GM10266 (cell line): ENCODE data around the gene KAT8.

Experiments used
- DNase-seq: peaks from one replicate; pipeline ENCODE4 v3.0.0; 2012; ENCODE audit errors: extremely low spot score
- CTCF ChIP-seq: IDR thresholded peaks from 2 replicates; pipeline ENCODE4 v1.5.1; 2012; ENCODE audit warnings: mild to moderate bottlenecking, low read depth; ENCODE audit not compliant: control insufficient read depth, insufficient read depth; ENCODE audit errors: missing control alignments

Gene KAT8

GRCh38 chr16:31114468-31114867 lies 3.0 kb upstream of the KAT8 start:
- no peak for DNase-seq
- TF ChIP-seq CTCF, result no peak

DNA sequence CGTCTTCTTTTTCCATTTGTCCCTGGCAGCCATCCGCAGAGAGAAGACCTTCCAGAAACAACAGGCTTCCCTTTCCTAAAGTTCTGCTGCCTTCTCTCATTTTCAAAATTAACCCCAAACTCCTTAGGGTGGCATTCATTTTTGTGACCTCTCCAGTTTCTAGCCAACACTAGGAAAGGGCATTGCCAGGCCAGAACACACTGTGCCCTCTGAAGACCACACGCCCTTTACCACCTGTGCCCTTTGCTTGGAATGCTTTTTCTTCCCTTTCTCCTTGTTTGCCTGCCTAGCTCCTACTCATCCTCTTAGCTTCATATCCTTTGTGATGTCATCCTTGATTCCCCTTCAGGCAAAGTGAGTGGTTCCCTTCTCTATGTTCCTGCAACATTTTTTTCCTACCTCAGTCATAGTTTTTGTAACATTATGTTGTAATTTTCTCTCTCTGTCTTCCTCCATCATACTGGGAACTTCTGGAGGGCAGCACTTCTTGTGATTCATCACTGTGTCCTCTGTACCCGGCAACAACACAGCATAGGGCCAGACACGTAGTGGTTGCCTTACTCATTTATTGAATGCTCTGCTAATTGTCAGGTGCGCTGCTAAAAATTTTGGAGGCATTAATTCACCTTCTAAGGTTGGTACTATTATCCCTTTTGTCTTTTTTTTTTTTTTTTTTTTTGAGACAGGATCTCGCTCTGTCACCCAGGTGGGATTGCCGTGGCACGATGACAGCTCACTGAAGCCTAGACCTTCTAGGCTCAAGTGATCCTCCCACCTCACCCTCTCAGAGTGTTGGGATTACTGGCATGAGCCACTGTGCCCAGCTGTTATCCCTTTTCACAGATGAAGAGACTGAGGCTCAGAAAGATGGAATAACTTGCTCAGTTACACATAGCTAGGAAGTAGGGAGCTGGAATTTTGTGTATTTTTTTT lies 1.0 kb downstream of the KAT8 start:
- DNase-seq, result no peak
- TF ChIP-seq CTCF, result no peak

GRCh38 chr16:31120129-31120528 lies 2.7 kb downstream of the KAT8 start:
- no peak for DNase-seq
- TF ChIP-seq CTCF, result no peak

DNA sequence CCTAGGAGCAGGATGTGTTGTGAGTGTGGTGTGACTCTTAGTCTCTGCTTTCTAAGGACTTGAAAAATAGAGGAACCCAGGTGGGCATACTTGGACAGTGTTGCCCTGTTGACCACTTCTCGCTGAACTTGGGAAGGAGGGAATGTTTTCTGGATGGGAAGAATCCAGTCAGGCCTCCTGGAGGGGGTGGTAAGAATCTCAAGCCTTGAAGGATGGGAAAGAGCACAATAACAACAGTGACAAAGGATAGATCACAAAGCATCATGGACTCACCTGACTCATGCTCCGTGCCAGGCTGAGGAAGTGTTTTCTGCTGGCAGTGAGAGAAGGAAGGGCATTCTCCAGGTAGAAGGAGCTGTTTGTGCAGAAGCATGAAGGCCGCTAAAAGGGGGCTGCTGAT lies 8.4 kb downstream of the KAT8 start:
- TF ChIP-seq CTCF, result no peak
- DNase-seq, result no peak

- no peak for TF ChIP-seq CTCF
Observed at GRCh38 chr16:31127182-31127581, 9.7 kb downstream of the KAT8 start.

DNA sequence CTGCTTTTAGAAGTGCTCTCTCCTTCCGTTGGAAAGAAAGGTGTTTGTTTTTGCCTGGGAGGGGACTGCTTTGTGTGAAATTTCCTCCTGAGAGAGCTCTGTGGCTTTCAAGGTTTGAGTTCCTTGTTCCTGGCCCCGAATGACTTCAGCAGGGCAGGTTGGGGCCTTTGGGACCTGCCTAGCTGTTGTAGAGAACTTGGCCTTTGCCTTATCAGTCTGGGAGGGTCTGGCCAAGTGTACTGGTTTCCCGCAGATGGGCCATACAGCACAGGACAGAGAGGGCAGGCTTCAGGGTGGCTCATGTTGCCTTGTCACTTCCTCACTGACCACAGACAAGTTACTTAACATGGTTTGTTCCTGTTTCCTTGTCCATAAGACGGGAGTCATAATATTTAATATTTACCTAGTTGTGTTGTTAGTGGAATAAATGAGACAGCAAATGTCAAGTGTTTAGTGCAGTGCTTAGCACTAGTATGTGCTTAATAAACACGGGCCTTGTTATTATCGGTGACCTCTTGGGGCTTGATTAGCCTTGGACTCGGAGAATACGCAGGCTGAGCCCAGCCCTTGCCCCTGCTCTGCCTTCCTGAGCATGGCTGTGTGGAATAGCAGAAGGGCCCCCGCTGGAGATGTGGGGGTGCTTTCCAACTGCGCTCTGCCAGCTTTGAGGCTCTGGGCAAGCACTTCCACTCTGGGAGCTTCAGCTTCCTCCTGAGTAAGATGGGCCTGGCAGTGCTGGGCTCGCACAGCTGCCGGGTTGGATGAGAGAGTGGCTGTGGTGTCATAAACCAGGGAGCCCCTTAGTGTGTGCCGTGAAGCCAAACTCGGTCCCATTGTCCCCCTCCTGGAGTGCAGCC lies 11.5 kb downstream of the KAT8 start:
- no peak for TF ChIP-seq CTCF
- no peak for DNase-seq

More at GRCh38 chr16:31127182-31127581, 9.7 kb downstream of the KAT8 start:
- no peak for DNase-seq
